Lower lobe of right lung (tissue), 2 donors: ENCODE measurements around the gene PALD1. TPM values are rescaled to one million over a fixed set of nuclear protein-coding genes. Genes with fewer than 3 reads are reported as not detected.

Experiments
- ATAC-seq, 2 donors: fragments of 200-7000 bp; cut with Tn5 transposase; one replicate each; pipeline ENCODE4 v1.9.1; 2020 to 2022; ENCODE audit warnings: mild to moderate bottlenecking in 2 of 2, moderate library complexity in 2 of 2
- DNase-seq: peaks from one replicate; pipeline ENCODE4 v3.0.0-alpha.2; 2020
- H3K27ac ChIP-seq: fragments of 200-600 bp; one replicate; pipeline ENCODE4 v1.8.0; 2022
- H3K27me3 ChIP-seq: fragments of 200-600 bp; one replicate; pipeline ENCODE4 v1.8.0; 2022; ENCODE audit warnings: low read depth
- H3K36me3 ChIP-seq: fragments of 200-600 bp; one replicate; pipeline ENCODE4 v1.8.0; 2022; ENCODE audit warnings: mild to moderate bottlenecking
- H3K4me1 ChIP-seq: fragments of 200-600 bp; one replicate; pipeline ENCODE4 v1.8.0; 2022
- H3K4me3 ChIP-seq: fragments of 200-600 bp; one replicate; pipeline ENCODE4 v1.8.0; 2022; ENCODE audit warnings: mild to moderate bottlenecking
- H3K9me3 ChIP-seq: fragments of 200-600 bp; one replicate; pipeline ENCODE4 v1.8.0; 2022
- CTCF ChIP-seq: fragments of 200-600 bp; IDR thresholded peaks from one replicate; pipeline ENCODE4 v1.8.0; 2022; ENCODE audit warnings: antibody characterized with exemption, mild to moderate bottlenecking
- intact Hi-C: fragments of 100-400 bp; cut with DNase I; formaldehyde crosslinking; loops from one replicate; pipeline ENCODE4 v1.11.0; 2022
- total RNA-seq: library from RNA; stranded (reverse); fragmentation: NEBNext Ultra II Directional; extraction: Animal tissue kit (Norgen Biotek cat#: 25700); gene quantifications from one replicate; pipeline ENCODE4 v1.2.1, GENCODE V29; 2021
- donor health status: DM: no; HTN: yes; CAD: no; lungs with severe emphysema.

The PALD1 gene
- total RNA-seq, 1 donor from 2014 or later: 16.0 TPM

GRCh38 chr10:70571636-70572439 lies 93.3 kb downstream of the PALD1 start:
- H3K36me3 ChIP-seq: peaks cover 11% of the 10 kb centered on the region
- intact Hi-C loops: no loop called here
- no peak for ATAC-seq
- H3K27ac ChIP-seq: no peak overlapping the region
- H3K4me1 ChIP-seq: peaks cover 16% of the 10 kb centered on the region
- no peak overlapping the region for H3K4me3 ChIP-seq
- TF ChIP-seq CTCF: no peak
- H3K27me3 ChIP-seq: no peaks in the 10 kb centered on the region
- DNase-seq: peak; percentile 25
- no peaks in the 10 kb centered on the region for H3K9me3 ChIP-seq

GRCh38 chr10:70573599-70574506 lies 95.3 kb downstream of the PALD1 start:
- intact Hi-C loops: no loop called here
- DNase-seq (no peak), ATAC-seq (no peak)
- Histone ChIP-seq H3K36me3 (no peaks in the 10 kb centered on the region), H3K4me3 (no peak overlapping the region), H3K27ac (no peak overlapping the region), H3K27me3 (no peaks in the 10 kb centered on the region), H3K9me3 (no peaks in the 10 kb centered on the region), H3K4me1 (peaks cover 29% of the 10 kb centered on the region)
- TF ChIP-seq CTCF: no peak

DNA sequence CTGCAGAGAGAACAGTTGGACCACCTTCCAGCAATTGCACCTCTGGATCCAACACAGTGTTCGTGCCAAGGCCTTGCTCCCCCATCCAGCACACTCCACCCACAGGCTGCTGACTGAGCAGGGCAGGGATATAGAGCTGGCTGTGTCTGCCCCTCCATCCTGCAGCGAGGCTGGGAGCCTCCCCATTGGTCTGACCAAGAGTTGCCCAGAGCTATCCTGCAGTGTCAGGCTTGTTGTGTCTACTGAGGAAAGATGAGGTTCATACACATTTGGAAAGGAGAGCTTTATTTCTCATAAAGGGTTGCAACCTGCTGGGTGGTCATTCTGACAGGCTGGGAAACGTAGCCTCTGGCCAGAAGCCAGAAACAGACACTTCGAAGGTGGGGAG lies 96.9 kb downstream of the PALD1 start:
- TF ChIP-seq CTCF: no peak
- no peaks in the 10 kb centered on the region for H3K27me3 ChIP-seq
- no peak overlapping the region for H3K27ac ChIP-seq
- peaks cover 29% of the 10 kb centered on the region for H3K4me1 ChIP-seq
- no peak for DNase-seq
- peak; percentile 11 to 43 for ATAC-seq
- no peaks in the 10 kb centered on the region for H3K9me3 ChIP-seq
- H3K4me3 ChIP-seq: no peak overlapping the region
- intact Hi-C loops: no loop called here
- H3K36me3 ChIP-seq: no peaks in the 10 kb centered on the region

- ATAC-seq (peak; percentile 85 to 90), DNase-seq (peak; percentile 77)
- Histone ChIP-seq H3K36me3 (no peaks in the 10 kb centered on the region), H3K9me3 (no peaks in the 10 kb centered on the region), H3K4me1 (peaks cover 29% of the 10 kb centered on the region), H3K27ac (peak overlapping the region; percentile 21), H3K27me3 (no peaks in the 10 kb centered on the region), H3K4me3 (peak overlapping the region; percentile 1)
- intact Hi-C loops: no loop called here
- no peak for TF ChIP-seq CTCF
Measured at GRCh38 chr10:70575874-70576802, 97.6 kb downstream of the PALD1 start.
